Activated CD4-positive, alpha-beta T cell treated with anti-CD3 and anti-CD28 coated beads, Interleukin-2, Interleukin-4, amounts not matched to agents 100 ng/mL and 50 ng/mL, durations not matched to agents 16 hours and 8 hours (primary cell): ENCODE data around the gene ZNF674.
"Not testable (repeated sequence)": the region's sequence is repeated elsewhere in the genome, so short reads cannot be mapped to it uniquely, and the experiment has no call there.

Source experiments
- DNase-seq: peaks from one replicate; pipeline ENCODE4 v3.0.0-alpha.2; 2020; ENCODE audit warnings: low spot score

Gene ZNF674

GRCh38 chrX:46463682-46464081, 81.5 kb downstream of the ZNF674 start:
- no peak for DNase-seq

- DNase-seq: no peak
Measured at GRCh38 chrX:46461660-46462191, 83.5 kb downstream of the ZNF674 start.

GRCh38 chrX:46460801-46461659, 84.2 kb downstream of the ZNF674 start:
- DNase-seq: not testable (repeated sequence)

- no peak for DNase-seq
Measured at GRCh38 chrX:46459603-46460002, 85.6 kb downstream of the ZNF674 start.

- DNase-seq: no peak
Measured at GRCh38 chrX:46456125-46456922, 88.9 kb downstream of the ZNF674 start.
